ENCODE results near the gene IL22RA2.

Gene IL22RA2

DNA sequence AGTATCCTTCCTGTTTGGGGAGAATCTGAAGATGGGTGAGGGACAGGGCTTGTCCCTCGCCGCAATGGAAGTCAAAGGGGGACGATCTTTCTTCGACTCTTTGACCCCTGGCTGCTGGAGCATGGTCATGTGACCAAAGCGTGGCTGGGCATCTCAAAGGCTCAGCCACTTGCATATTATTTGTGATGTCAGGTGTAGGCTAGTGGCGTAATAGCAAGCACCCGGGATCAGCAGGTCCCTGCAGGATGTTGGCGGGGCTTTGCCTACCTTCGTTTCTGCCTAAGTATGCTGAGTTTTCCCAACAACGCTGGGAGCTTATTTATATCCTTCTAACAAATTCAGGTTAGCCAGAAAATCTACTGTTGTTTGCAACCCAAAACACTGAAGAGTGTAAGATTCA, 78.4 kb downstream of the IL22RA2 start:
- no peak for DNase-seq (ENCODE audit: low spot score)

DNA sequence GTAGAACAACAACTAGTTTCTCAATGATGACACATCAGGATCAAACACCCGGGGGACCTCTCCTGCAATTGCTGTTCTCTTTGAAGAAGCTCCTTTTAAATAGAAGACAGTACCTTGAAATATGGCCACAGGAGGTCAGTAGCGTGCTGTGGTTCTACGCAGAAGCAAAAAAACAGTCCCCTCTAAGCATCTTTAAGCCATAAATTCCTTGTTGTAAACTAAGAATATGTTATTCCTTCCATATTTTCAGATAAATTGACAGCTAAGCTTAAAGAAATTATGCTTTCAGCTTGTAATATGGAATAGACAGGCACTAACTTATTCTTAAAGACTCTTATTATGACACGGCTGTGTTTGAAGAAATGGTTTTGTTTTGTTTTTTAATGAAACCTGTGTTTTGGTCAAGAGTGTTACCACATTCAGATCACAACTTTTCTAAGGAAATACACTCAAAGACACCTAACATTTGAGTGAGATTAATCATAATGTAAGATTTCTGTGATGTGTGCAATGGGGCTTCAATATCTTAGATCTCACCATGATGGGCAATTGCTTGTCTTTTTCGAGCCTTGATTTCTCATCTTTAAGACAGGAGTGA, 78.9 kb downstream of the IL22RA2 start:
- peak; percentile 8 for DNase-seq (ENCODE audit: low spot score)
